HuH-7 (cell line): ENCODE results near the gene ESRRA.
A peak's percentile ranks its signal among the peaks of the same experiment; 100 is the strongest.

Experiments
- DNase-seq: peaks from one replicate; pipeline ENCODE4 v3.0.0; 2011; ENCODE audit warnings: low spot score

The ESRRA gene

DNA sequence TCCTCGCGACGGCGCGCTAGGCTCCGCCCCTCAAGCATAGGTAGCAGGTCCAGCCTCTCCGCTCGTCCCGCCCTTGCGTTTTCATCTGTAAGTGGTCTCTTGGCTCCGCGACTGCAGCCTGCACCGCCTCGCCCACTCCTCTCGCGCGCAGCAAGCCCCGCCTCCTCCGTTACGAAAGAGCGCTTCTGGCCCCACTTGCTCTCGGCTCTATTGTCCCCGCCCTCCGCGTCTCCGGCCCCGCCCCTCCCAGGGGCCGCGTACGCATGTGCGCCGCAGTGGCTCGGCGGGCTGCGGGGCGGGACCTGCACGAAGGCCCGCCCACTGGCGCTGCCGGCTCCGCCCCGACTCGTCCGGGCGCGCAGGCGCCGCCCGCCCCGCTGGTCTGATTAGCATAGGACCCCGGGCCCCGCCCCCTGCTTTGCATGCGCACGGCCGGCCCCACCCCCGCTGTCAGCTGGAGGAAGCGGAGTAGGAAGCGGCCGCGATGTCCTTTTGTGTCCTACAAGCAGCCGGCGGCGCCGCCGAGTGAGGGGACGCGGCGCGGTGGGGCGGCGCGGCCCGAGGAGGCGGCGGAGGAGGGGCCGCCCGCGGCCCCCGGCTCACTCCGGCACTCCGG lies at the start of gene ESRRA:
Gene ESRRA, plus strand, starts transcription at position 450 of the 616 bp plus-strand sequence. CDS start 1,656 bp downstream, outside the sequence.
- DNase-seq, result peak; percentile 85

DNA sequence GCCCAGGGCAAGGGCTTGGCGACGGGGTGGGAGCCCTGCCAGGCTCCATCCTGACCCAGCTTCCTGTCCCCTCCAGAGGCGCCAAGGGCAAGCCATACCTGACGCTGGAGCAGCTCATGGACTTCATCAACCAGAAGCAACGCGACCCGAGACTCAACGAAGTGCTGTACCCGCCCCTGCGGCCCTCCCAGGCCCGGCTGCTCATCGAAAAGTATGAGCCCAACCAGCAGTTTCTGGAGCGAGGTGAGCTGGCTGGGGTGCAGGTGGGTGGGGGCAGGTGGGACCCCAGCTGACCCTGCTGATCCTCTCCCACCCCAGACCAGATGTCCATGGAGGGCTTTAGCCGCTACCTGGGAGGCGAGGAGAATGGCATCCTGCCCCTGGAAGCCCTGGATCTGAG lies 49.0 kb upstream of the ESRRA start:
- DNase-seq, result no peak

DNA sequence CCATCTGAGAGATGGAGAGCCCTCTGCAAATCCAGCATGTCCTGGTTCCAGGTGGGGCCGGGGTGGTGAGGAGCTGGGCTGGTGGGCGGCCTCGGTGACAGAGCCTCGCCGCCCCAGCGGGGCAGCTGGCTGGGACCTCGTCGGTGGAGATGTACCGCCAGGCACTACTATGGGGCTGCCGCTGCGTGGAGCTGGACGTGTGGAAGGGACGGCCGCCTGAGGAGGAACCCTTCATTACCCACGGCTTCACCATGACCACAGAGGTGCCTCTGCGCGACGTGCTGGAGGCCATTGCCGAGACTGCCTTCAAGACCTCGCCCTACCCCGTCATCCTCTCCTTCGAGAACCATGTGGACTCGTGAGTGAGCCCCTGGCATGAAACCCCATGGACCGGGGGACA lies 47.0 kb upstream of the ESRRA start:
- DNase-seq, result no peak

DNA sequence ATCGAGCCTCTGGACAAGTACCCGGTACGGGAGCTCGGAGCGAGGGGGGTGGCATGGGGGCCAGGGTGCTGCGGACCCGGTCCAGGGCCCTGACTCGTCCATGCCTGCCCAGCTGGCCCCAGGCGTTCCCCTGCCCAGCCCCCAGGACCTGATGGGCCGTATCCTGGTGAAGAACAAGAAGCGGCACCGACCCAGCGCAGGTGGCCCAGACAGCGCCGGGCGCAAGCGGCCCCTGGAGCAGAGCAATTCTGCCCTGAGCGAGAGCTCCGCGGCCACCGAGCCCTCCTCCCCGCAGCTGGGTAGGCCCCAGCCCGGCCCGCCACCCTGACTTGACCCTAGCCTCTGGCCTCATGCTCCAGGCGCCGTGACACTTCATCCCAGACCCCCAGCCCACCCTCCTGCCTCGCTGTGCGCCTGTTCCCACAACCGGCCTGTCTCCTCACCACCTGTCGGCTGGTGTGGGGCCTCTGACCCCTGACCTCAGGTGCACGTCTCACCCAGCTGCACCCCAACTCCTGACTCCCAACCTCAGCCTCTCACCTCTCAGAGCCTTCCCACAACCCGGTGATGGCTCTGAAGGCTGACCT lies 46.3 kb upstream of the ESRRA start:
- DNase-seq, result no peak

DNA sequence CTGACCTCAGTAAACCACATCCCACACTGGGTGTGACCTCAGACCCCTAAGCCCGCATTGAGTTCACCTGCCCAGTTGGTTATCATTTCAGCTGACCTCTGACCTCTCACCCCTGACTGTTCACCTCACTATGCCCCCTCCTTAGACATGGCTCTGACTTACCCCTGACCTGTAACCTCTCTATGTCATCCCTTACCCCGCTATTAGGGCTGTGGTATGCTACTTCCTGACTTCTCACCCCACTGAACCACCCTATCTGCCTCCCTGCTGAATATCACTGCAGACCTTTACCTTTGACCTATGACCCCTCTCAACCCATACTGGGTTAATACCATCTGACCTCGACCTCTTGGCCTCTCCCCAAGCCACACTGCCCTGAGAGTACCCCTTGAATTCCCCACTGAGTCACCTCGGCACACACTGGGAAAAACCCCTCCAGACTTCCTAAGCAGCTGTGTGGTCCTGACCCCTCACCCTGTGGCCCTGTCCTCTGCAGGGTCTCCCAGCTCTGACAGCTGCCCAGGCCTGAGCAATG lies 45.7 kb upstream of the ESRRA start:
- DNase-seq, result no peak

DNA sequence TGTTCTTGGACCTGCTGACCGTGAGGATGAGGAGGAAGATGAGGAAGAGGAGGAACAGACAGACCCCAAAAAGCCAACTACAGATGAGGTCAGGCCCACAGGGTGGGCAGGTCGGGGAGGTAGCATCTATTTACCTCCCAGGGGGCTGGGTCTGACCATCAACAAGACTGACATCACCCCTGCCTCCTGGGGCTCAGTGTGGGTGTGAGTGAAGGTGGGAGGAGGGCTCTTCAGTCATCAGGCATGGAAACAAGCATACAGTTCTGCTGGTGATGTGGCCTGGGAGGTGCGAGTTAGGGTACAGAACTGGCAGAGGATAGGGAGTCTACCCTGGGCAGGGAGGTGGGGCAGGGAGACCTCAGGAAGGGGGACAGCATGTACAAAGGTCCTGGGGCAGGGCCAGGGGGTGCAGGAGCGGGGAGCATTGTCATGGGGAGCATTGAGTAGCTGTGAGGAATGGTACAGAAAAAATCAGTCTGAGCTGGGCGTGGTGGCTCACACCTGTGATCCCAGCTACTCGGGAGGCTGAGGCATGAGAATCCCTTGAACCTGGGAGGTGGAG lies 45.1 kb upstream of the ESRRA start:
- DNase-seq, result no peak

DNA sequence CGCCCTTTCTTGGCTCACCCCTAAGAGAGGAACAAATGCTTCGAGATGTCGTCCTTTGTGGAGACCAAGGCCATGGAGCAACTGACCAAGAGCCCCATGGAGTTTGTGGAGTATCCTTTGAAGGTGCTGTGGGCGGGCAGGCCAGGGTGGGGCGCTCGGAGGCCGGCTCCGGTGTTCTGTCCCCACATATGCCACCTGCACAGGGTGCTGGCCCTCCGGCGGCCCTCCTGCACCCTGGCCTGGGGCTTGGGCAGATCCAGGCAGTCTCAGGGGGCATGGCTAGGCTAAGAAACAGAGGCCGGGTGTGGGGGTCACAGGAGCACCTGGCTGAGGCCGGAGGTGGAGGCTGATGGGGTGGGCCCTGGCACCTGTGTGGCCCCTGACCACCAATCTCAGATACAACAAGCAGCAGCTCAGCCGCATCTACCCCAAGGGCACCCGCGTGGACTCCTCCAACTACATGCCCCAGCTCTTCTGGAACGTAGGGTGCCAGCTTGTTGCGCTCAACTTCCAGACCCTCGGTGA lies 43.7 kb upstream of the ESRRA start:
- DNase-seq, result no peak

DNA sequence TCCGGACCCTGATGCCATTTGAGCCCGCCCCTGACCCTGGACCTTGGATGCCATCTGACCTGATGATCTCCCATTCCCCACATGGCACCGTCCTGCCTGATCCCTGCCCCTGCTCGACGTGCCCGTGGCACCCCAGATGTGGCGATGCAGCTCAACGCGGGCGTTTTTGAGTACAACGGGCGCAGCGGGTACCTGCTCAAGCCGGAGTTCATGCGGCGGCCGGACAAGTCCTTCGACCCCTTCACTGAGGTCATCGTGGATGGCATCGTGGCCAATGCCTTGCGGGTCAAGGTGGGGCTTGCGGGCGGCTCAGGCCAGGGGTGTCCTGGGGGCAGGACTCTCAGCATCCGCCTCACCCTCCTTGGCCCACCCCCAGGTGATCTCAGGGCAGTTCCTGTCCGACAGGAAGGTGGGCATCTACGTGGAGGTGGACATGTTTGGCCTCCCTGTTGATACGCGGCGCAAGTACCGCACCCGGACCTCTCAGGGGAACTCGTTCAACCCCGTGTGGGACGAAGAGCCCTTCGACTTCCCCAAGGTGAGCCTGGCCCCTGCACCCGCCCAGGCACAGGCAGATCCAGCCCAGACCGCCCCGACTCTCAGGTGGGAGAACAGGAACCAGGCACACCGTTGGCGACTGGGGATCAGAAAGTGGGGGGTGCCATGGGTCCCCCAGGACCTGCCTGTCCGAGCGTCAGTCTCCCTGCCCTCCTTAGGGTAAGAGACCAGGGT lies 42.9 kb upstream of the ESRRA start:
- DNase-seq, result no peak

DNA sequence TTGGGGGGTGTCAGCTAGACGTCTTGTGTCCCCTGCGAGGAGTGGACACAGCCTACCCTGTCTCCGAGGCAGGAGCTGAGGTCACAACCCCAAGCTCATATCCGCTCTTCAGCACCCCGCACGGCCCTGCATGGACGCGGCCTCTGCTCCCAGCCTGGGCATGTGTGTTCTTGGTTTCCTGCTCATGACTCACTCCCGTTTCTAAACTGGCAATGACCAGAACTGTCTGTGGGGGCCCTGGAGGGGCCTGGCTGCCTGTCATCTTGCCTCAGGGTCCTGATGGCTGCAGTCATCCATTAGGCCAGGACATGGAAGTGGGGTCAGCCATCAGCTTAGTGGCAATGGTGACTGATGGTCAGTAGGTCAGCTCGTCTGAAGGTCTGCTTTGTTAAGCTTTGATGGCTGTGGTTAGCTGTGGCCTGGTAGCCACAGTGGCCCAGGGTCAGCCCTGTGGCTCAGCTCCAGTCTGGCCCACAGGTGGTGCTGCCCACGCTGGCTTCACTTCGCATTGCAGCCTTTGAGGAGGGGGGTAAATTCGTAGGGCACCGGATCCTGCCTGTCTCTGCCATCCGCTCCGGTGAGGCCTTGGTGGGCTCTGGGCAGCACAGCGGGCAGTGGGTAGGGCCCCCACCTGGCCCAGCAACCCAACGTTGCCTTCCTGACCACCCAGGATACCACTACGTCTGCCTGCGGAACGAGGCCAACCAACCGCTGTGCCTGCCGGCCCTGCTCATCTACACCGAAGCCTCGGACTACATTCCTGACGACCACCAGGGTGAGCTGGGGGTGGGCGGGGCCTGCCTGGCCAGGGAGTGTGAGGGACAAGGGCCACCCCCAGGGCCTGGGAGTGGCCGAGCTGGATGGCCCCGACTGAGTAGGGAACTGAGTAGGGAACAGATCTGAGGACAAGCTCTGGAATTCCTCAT lies 42.0 kb upstream of the ESRRA start:
- no peak for DNase-seq

DNA sequence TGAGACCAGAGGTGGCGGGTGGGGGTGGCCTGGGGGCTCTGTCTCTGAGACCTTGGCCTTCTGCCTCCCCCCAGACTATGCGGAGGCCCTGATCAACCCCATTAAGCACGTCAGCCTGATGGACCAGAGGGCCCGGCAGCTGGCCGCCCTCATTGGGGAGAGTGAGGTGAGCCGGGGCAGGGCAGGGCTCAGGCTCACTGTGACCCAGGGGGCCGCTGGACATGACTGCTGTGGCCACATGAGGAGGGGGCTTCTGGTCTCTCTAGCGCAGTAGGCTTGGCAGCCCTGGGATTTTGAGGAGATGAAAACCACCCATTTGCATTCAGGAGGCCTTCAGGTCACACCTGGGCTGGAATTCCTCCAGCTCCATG lies 41.4 kb upstream of the ESRRA start:
- DNase-seq, result no peak

DNA sequence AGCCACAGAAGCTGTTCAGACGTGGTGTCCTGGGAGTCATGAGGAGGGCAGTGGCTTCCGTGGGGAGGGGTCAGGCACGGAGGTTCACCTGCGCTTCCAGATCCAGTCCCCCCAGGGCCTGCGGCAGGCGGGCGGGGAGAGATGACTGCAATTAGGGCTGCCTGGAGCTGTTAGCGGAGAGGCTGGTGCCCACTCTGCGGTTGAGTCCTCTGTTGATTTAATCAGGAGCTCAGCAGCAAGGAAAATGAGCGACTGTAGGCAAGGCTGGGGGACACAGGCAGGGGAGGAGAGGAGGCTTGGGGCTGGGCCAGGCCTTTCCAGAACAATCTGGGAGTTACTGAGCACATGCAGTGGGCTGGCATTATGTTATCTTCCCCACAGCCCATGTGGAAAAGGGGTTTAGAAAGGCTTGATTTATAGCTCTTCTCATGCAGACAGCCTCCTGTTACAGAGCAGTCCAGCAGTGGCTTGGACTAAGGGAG lies 40.9 kb upstream of the ESRRA start:
- DNase-seq, result no peak

DNA sequence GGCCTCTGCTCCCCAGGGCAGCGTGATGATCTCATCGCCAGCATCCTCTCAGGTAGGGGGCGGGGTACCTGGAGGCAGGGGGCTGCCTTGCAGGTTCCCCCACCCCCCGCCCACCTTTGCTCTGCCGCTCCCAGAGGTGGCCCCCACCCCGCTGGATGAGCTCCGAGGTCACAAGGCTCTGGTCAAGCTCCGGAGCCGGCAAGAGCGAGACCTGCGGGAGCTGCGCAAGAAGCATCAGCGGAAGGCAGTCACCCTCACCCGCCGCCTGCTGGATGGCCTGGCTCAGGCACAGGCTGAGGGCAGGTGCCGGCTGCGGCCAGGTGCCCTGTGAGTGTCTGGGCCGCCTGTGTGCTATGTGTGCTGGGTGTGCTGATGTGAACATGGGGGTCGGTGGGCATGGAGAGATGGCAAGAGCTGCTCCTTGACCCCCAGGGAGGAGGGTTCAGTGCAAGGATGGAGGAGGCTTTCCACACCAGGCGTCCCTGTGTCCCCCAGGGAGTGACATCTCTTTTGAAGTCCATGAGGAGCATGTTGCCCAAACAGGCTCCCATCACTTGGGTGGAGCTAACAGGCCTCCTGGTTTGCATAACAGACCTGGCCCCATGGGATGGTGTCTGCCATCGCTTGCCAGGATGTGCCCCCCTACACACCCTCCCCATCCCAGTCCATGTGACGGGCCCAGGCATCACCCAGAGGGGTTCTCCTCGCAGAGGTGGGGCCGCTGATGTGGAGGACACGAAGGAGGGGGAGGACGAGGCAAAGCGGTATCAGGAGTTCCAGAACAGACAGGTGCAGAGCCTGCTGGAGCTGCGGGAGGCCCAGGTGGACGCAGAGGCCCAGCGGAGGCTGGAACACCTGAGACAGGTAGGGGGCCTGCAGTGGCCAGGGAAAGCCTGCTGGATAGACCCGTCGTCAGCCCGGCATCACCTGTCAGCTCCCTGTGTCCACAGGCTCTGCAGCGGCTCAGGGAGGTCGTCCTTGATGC lies 39.9 kb upstream of the ESRRA start:
- DNase-seq, result no peak

DNA sequence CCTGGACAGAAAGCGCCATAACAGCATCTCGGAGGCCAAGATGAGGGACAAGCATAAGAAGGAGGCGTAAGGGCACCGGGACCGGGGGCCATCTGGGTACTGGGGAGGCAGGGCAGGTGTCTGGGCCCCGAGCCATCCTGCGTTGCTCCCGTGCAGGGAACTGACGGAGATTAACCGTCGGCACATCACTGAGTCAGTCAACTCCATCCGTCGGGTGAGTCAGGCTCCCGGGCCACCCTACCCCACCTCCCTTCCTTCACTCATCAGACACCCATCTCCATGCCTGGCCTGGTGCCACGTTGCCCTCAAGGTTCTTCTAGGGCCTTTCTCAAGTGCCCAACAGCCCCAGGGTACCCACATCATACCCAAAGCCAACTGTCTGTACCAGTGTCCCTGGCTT lies 39.0 kb upstream of the ESRRA start:
- DNase-seq, result no peak

DNA sequence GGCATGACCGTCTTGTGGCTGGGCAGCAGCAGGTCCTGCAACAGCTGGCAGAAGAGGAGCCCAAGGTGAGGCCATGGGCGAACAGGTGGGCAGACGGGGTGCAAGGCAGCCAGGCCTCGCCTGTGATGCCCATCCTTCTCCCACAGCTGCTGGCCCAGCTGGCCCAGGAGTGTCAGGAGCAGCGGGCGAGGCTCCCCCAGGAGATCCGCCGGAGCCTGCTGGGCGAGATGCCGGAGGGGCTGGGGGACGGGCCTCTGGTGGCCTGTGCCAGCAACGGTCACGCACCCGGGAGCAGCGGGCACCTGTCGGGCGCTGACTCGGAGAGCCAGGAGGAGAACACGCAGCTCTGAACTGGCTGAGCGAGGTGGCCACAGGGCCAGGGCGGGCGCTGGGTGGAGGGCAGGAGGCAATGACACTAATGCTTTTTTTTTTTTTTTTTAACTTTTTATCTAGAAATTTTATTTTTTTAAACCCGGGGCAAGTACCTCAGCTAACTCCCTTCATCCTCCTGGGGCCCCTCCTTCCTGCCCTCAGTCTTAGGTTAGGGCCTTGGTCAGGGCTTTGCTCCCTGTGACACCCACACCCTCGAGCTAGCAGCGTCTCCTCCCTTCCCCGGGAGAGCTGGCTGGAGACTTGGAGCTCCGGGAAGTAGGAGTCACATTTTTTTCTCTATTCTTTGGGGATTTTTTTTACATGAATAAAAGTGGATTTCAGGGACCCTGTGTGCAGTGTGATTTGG lies 37.9 kb upstream of the ESRRA start:
- no peak for DNase-seq

DNA sequence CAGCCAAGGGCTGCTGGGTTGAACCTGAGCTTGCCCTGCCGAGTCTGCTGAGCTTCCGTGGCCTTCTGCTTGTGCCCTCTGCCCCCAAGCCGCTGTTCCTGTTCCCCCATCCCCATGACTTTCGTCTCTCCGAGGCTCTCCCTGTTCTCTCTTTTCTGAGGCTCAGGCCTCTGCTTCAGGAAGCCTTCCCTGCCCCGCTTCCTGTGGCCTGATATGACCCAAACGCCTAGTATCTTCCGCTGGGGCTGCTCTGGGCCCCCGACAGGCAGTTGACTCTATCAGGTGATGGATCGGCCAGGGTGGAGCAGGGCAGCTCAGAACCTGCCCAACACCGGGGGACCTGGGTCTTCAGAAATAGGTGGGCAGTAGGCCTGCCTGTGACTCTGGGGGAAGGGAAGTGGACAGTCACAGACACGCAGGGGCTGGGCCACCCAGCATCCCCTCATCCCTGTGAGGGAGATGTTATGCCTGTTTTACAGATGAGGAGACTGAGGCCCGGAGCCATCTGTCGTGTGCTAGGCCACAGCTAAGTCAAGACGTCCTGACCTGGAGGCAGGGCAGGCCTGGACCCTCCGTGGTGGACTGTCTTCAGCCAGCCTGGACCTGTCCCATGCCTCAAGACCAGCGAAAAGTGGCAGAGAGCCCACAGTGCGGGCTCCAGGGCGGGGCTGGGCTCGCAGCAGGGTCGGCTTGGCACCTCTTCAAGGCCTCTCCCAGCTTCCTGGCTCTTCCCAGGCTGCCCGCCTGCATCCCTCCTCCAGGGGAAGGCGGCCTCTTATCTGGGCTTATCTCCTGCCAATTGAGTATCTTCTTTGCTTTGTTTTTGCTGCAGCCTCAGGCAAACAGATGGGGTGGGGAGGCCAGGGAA lies 37.1 kb upstream of the ESRRA start:
- no peak for DNase-seq

DNA sequence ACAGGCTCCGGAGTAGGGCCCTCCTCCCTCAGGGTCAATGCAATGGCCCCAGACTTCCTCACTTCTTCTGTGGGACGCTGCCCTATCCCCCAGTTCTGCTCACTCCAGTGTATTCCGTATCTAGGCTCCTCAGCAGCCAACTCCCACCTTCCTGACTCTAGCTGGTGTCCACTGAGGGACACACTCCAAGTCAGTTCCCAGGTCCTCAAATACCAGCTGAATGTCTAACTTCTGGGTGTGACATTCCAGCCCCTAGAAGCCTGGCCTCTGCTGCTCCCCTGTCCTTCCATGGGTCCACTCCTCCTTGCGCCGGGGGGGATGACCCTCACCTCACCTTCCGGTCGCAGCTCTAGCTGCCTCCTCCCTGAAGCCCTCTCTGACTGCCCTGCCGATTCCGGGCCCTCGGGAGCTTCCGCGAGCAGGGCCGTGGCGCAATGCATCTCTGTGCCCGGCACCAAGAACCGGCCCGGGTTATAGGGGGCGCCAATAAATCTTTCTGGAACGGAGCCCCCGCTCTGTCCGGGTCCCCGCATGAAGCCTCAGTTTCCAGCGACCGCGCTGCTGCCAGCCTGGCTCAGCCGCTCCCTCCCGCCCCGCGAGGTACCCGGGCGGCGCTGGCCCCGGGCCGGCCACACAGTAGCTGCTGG lies 36.3 kb upstream of the ESRRA start:
- DNase-seq, result no peak

DNA sequence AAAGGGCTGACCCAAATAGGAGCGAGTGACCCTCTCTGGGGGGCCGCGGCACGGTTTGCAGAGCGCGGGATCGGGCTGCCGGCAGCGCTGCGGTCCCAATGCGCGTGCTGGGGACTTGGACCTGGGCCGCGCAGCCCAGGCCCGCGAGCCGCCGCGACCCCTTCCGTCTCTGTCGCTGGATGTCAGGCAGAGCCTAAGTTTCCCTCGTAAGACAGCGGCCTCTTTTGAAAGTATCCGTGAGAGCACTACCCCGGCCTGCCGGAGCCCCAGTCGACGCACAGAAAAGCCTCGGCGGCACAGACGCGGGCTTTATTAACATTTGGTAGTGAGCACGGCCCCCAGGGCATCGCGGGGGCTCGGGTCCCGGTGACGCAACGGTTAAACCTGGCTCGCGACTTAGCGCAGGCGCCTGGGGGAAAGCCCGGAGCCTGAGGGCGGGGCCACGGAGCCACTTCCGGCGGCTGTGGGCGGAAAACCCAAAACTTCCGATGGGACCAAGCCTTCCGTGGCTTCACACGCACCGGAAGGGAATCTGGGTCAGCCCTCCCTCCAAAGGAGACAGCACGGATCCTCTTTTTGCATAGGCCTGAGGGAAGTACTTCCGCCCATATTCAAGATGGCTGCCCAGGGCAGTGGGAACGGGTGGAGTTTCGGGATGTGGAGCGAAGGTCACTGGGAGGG lies 35.6 kb upstream of the ESRRA start:
- peak; percentile 79 for DNase-seq
